Ishikawa (cell line): ENCODE results near the gene COX7B2.

ENCODE experiments used
- CEBPB ChIP-seq: IDR thresholded peaks from 2 replicates; pipeline ENCODE4 v1.6.1; 2012
- CREB1 ChIP-seq: IDR thresholded peaks from 2 replicates; pipeline ENCODE4 v1.6.1; 2012; ENCODE audit warnings: low read depth
- EGR1 ChIP-seq: IDR thresholded peaks from 2 replicates; pipeline ENCODE4 v1.6.1; 2012
- EP300 ChIP-seq: IDR thresholded peaks from 2 replicates; pipeline ENCODE4 v1.6.1; 2012; ENCODE audit warnings: borderline replicate concordance
- FOXM1 ChIP-seq: IDR thresholded peaks from 2 replicates; pipeline ENCODE4 v1.6.1; 2012; ENCODE audit warnings: low read depth, borderline replicate concordance
- NFIC ChIP-seq: IDR thresholded peaks from 2 replicates; pipeline ENCODE4 v1.6.1; 2012
- RAD21 ChIP-seq: IDR thresholded peaks from 2 replicates; pipeline ENCODE4 v1.6.1; 2012; ENCODE audit warnings: low read depth
- TAF1 ChIP-seq: IDR thresholded peaks from 2 replicates; pipeline ENCODE4 v1.6.1; 2012; ENCODE audit warnings: low read depth, mild to moderate bottlenecking
- TCF12 ChIP-seq: IDR thresholded peaks from 2 replicates; pipeline ENCODE4 v1.6.1; 2012; ENCODE audit warnings: low read depth
- TEAD4 ChIP-seq: IDR thresholded peaks from 2 replicates; pipeline ENCODE4 v1.6.1; 2012
- YY1 ChIP-seq: IDR thresholded peaks from 2 replicates; pipeline ENCODE4 v1.6.1; 2012; ENCODE audit warnings: low read depth
- ZBTB7A ChIP-seq: IDR thresholded peaks from 2 replicates; pipeline ENCODE4 v1.6.1; 2012; ENCODE audit warnings: low read depth
- TF ChIP-seq, protein P1 (sequence below): IDR thresholded peaks from 2 replicates; pipeline ENCODE4 v1.6.1; 2012; ENCODE audit warnings: low read depth, mild to moderate bottlenecking
- TF ChIP-seq, protein P2 (sequence below): IDR thresholded peaks from 2 replicates; pipeline ENCODE4 v1.6.1; 2012
- TF ChIP-seq, protein P3 (sequence below): IDR thresholded peaks from 2 replicates; pipeline ENCODE4 v1.6.1; 2012

Gene COX7B2

DNA sequence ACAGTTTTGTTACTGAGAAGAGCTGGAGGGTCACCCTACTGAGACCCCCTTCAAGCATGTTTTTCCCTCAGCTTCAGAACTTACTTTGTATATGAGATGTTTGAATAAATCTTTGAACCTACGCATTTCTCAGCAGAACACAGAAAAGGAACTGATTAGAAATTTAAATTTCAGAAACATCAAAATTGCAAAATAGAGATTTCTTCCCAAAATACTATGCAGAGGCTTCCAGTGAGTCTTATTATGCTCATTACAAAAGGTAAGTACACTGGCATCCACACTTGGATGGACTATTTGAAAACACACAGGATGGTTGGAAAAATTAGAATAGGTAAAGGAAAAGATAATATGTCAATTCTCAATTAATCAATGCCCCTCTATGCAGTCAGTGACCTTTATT lies 91.2 kb downstream of the COX7B2 start:
- TF ChIP-seq, protein P1, sequence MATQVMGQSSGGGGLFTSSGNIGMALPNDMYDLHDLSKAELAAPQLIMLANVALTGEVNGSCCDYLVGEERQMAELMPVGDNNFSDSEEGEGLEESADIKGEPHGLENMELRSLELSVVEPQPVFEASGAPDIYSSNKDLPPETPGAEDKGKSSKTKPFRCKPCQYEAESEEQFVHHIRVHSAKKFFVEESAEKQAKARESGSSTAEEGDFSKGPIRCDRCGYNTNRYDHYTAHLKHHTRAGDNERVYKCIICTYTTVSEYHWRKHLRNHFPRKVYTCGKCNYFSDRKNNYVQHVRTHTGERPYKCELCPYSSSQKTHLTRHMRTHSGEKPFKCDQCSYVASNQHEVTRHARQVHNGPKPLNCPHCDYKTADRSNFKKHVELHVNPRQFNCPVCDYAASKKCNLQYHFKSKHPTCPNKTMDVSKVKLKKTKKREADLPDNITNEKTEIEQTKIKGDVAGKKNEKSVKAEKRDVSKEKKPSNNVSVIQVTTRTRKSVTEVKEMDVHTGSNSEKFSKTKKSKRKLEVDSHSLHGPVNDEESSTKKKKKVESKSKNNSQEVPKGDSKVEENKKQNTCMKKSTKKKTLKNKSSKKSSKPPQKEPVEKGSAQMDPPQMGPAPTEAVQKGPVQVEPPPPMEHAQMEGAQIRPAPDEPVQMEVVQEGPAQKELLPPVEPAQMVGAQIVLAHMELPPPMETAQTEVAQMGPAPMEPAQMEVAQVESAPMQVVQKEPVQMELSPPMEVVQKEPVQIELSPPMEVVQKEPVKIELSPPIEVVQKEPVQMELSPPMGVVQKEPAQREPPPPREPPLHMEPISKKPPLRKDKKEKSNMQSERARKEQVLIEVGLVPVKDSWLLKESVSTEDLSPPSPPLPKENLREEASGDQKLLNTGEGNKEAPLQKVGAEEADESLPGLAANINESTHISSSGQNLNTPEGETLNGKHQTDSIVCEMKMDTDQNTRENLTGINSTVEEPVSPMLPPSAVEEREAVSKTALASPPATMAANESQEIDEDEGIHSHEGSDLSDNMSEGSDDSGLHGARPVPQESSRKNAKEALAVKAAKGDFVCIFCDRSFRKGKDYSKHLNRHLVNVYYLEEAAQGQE: no peak
- TF ChIP-seq TAF1 (no peak), CREB1 (no peak), TEAD4 (no peak), EGR1 (no peak), RAD21 (no peak), FOXM1 (no peak), ZBTB7A (no peak), CEBPB (no peak), YY1 (no peak), EP300 (no peak), TCF12 (no peak), NFIC (no peak)
- TF ChIP-seq, protein P2, sequence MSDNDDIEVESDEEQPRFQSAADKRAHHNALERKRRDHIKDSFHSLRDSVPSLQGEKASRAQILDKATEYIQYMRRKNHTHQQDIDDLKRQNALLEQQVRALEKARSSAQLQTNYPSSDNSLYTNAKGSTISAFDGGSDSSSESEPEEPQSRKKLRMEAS: no peak
- TF ChIP-seq, protein P3, sequence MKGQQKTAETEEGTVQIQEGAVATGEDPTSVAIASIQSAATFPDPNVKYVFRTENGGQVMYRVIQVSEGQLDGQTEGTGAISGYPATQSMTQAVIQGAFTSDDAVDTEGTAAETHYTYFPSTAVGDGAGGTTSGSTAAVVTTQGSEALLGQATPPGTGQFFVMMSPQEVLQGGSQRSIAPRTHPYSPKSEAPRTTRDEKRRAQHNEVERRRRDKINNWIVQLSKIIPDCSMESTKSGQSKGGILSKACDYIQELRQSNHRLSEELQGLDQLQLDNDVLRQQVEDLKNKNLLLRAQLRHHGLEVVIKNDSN: no peak

DNA sequence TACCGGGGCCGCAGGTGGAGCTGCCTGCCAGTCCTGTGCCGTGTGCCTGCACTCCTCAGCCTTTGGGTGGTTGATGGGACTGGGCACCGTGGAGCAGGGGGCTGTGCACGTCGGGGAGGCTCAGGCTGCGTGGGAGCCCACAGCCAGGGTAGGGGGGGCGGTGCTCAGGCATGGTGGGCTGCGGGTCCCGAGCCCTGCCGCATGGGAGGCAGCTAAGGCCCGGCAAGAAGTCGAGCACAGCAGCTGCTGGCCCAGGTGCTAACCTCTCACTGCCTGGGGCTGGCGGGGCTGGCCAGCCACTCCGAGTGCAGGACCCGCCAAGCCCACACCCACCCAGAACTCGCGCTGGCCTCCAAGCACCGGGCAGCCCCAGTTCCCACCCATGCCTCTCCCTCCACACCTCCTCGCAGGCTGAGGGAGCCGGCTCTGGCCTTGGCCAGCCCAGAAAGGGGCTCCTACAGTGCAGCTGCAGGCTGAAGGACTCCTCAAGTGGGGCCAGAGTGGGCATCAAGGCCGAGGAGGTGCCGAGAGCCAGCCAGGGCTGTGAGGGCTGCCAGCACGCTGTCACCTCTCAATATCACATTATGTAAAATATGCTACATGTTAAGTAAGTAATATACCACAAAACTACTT lies 104.1 kb downstream of the COX7B2 start:
- no peak for TF ChIP-seq TAF1
- no peak for TF ChIP-seq TCF12
- TF ChIP-seq NFIC: no peak
- TF ChIP-seq TEAD4: no peak
- TF ChIP-seq, protein P3: no peak

DNA sequence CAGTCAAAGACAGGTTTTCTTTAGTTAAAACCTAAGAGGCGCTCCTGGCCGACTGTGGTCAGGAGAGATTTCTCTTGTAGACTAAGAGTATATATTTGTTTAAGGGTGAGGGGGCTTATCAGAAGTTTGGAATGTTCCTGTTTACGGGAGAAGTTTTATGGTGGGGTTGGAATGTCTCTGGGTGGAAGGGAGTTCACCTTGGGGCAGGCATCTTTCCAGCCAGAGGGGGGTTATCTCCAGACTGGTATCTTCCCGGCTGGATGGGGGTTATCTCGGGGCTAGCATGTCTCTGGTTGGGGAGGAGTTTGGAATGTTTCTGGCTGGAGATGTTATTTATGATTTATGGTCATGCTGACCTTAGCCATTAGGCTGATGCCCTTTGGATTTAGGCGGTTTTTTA lies 116.0 kb downstream of the COX7B2 start:
- TF ChIP-seq FOXM1 (no peak), ZBTB7A (no peak), EGR1 (no peak), CREB1 (no peak), TCF12 (no peak), YY1 (no peak), TEAD4 (no peak), RAD21 (no peak), CEBPB (no peak), TAF1 (no peak)
- TF ChIP-seq, protein P2: no peak
- TF ChIP-seq, protein P1: no peak
- TF ChIP-seq, protein P3: no peak

DNA sequence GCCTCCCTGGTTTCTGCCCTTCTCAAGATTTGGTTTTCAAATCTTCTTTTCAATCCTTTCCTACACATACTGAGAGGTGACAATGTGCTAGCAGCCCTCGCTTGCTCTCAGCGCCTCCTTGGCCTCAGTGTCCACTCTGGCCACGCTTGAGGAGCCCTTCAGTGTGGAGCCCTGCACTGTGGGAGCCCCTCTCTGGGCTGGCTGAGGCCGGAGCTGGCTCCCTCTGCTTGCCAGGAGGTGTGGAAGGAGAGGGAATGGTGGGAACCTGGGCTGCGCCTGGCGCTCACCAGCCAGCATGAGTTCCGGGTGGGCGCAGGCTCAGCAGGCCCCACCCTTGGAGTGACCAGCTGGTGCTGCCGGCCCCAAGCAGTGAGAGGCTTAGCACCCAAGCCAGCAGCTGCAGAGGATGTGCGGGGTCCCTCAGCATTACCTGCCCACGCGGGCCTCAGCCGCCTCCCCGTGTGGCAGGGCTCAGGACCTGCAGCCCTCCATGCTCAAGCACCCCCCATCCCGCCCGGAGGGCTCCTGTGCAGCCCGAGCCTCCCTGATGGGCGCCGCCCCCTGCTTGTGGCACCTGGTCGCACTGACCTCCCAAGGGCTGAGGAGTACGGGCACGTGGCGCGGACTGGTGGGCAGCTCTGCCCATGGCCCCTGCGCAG lies 127.5 kb downstream of the COX7B2 start:
- TF ChIP-seq CREB1 (no peak), RAD21 (no peak), EGR1 (no peak), TAF1 (no peak), FOXM1 (no peak), CEBPB (no peak), NFIC (no peak), TCF12 (no peak), ZBTB7A (no peak), EP300 (no peak), TEAD4 (no peak), YY1 (no peak)
- TF ChIP-seq, protein P3: no peak
- TF ChIP-seq, protein P1: no peak
- TF ChIP-seq, protein P2: no peak
